ENCODE measurements around the gene DNAAF2.

DNA sequence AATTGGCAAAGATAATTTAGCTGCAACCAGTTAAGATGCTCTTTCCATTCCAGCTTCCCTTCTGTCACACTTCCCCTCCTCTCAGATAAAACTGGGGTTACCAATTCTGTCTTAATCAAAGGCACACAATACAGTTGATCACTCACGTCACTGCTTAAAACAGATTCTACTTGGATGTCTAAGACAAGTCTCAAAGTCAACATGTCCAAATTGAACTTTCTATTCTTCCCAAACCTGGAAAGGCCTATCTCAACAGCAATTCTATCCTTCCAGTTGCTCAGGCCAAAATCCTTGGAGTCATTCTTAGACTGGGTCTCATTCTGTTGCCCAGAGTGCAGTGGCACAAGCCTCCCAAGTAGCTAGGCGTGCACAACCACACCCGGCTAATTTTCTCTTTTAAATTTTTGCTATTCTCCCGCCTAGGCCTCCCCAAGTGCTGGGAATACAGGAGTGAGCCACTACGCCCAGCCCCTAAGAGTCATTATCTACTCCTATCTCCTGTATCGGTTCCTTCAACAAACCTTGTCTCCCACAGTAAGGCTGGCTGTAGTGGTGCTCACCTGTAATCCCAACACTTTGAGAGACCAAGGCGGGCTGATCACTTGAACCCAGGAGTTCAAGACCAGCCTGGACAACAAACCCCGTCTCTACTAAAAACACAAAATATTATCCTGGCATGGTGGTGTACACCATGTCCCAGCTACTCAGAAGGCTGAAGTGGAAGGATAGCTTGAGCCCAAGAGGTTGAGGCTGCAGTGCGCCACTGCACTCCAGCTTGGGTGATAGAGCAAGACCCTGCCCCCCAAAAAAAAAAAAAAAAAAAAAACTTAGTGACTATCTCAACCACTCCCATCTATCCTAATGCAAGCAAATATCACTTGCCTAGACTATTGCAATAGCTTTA lies 53.6 kb downstream of the DNAAF2 start:
- TF ChIP-seq CTCF (IDR thresholded peaks at IDR 0.05) (no peak), POLR2A (IDR thresholded peaks at IDR 0.05) (no peak)
